Effector CD4-positive, alpha-beta T cell (primary cell): ENCODE results near the gene HSD17B14.
"Not testable (repeated sequence)": the region's sequence is repeated elsewhere in the genome, so short reads cannot be mapped to it uniquely, and the experiment has no call there.

Experiments
- DNase-seq: peaks from one replicate; pipeline ENCODE4 v3.0.0-alpha.2; 2020

Gene HSD17B14

DNA sequence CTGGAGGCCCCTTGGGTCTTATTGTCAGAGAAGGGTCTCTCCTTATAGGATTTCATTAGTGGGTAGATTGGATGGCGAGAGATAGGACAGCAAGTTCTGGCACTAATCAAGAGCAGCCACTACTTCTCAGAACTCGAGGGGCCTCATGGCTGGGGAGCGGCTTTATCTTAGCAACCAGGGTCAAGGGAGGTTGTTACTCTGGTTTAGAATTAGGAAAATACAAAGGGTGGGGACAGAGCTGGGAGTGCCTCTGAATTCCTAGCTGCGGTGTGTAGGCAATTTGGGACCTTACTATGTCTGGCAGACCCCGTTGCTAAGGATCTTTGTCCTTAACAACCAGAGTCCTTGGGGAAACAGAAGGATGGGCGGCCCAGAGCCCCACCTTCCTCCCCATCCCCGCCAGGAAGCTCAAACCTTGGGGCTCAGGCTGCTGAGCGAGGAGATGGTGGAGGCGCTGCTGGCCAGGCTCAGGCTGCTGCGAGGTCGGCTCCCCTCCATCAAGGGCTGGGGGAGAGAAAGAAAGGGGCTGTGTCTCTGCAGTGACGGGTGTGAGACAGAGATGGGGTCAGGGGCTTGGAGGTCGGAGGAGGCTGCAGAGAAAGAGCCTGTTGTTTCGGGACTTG lies 30.9 kb upstream of the HSD17B14 start:
- no peak for DNase-seq

DNA sequence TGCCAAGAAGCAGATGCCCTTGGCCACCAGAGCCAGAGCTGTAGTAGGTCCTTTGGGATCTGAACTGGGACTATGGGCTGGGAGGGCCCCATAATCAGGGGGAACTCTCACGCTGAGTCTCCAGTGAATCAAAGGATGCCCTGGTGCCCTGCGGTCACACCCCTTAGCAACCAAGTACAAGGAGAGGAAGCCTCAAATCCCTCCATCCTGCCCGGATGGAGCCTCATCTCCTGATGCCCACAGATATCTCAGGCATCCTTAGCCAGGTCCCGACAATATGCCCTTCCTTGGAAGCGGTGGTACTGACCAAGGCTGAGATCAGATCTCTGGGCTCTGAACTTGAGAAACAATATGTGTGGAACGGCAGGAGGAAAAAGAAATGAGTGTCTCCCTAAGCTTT lies 30.4 kb upstream of the HSD17B14 start:
- no peak for DNase-seq

DNA sequence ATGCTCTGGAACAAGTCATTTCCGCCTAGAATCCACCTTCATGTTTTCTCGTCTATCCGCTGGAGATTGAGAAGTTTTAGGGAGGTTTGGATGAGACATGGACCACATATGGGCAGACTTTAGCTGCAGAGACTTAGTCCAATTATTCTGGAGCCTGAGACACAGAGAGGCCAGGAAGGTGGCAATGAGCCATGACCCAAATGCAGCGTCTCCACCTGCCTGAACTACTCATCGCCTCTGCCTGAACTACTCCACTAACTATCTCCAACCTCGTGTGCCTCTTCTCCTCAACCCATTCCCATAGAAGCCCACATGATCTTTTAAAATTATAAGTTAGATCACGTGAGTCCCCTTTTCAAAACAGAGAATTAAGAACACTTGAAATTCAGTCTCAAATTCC lies 26.5 kb upstream of the HSD17B14 start:
- no peak for DNase-seq

DNA sequence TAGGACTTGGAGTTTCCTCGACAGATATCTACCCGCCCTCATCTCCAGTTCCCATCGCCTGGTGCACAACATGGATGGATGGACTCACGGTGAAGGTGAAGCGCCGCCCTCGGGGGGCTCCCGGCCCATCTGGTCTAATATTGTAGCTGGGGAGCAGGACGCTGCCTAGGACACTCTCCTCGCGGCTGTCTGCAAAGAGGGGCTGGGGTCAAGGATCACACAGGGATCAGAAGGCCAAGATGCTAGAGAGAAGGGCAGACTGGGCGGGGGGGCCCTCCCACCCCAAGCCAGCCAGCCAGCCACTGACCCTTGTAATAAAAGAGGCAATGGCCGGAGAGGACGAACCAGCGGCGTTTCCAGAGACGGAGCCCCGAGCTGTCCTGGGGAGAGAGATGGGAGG lies 25.0 kb upstream of the HSD17B14 start:
- DNase-seq: no peak

DNA sequence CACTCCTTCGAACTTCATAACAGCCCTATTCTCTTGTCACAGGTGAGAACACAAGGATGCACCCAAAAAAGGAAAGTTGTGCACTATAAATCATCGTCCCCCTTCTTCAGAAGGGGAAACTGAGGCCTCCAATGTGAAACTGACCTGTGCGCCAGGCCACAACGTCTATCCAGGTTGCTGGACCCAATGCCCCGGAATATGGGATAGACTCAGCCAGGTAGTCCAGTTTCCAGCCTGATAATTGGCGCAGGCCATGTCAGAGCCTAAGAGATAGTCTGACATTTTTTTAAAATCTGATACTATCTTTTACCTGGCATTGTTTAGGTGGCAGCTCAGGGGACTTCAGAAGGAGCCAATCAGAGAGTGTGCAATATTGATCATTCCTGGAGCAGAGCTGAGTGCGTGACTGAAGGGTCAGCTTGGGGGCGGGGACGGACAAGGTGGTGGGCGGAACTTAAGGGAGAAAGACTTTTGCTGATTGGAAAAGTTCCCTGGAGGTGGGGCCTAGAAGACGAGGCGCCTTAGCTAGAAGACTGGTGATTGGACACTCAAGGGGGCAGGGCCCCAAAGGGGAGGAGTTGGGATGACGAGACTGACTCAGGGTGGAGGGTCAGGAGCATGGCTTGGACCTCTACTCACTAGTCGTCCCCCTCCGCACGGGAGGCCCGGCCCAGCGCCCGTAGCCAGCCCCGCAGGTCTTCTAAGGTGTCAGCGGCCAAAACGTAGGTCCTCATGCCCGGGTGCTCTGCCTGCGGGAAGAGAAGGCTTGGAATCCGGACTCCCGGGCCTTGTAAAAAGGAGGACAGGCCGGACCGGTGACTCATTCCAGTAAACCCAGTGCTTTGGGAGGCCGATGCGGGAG lies 23.7 kb upstream of the HSD17B14 start:
- DNase-seq: no peak

DNA sequence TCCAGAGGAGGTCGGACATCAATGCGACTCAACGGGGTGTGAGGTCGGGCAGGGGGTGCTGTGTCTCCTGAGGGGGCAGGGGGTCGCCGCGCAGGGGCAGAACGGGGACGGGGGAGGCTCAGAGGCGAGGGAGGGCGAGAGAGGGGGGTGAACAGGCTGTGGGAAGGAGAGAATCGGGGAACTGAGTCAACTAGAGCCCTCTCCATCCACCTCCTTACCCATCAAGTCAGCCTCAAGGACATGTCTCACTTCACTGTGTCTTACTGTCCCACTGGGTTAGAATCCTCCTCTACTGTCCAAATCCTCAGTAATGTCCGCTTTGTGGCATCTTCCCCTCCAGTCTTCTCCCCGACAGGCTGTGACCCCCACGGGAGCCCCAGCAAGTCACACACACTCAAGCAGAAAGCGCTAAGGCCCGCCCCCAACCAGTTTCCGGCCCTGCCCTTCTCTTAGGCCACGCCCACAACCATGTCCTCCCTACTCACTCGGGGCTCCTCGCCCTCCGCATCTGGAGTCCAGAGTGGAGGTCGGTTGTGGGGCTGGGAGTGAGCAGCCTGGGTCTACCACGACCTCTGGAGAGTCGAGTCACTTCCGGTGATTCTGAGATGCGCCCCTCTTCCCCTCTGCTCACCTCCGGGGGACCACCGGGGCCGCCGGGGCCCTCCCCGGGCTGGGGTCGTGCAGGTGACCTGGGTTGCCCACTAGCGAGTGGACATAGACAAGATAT lies 22.9 kb upstream of the HSD17B14 start:
- DNase-seq: peak; percentile 70

DNA sequence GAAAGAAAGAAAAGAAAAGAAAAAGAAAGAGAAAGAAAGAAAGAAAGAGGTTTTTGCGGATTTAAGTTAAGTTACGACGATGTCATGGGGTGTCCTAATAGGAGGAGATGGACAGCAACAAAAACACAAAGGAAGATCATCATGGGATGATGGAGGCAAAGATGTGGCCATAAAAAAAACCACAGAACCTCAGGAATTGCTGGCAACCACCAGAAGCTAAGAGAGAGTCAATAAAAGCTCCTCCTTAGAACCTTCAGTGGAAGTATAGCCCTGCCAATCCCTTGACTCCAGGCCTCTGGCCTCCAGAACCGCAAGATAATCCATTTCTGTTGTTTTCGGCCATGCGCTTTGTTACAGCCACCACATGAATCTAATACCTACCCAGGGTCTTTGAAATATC lies 20.6 kb upstream of the HSD17B14 start:
- DNase-seq: no peak

DNA sequence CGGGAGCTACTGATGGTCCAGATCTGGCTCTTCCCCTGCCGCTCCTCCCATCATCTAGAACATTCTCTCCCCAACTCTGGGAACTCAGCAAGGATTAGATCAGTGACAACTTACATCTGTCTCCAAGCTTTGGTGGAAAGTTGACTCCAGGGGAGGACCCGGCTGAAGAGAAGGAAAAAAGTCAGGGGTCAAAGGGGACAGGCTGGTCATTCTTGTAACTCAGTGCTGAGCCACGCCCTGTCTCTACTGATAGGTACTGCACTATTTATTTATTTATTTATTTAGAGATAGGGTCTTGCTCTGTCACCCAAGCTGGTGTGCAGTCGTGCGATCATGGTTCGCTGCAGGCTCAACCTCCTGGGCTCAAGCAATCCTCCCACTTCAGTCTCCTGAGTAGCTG lies 17.8 kb upstream of the HSD17B14 start:
- no peak for DNase-seq

DNA sequence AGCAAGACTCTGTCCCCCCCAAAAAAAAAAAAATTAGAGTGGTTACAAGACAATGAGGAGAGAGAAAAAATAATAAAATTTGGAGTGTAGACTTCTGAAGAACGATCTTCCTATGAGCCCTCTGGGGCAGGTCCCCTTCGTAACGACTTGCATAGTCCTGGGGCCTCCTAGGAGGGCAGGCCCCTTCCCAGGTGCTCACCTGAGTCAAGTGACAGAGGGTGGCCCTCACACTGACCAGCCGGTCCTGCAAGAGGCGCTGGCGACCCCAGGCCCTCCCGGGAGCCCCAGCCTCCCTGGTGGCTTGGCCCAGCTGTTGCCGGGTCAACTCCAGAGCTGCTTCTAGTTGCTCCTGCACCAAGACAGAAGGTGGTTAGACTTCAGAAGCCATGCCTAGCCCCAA lies 17.2 kb upstream of the HSD17B14 start:
- no peak for DNase-seq

DNA sequence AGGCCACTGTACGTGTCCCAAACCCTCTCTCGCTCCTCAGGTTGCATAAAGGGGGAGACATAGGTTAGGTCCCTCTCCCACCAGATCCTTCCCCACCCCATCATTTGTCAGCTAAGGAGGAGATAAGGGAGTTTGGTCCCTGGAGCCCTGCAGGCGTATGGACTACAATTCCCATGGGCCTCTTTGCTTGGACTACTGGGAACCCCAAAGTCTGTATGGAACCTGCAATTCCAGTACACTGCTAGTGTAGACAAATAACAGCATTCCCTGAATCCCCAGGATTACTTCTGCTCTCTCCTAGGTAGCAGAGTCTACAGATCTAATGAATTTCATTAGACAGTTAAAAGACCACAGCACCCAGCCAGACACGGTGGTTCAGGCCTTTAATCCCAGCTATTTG lies 16.0 kb upstream of the HSD17B14 start:
- no peak for DNase-seq

DNA sequence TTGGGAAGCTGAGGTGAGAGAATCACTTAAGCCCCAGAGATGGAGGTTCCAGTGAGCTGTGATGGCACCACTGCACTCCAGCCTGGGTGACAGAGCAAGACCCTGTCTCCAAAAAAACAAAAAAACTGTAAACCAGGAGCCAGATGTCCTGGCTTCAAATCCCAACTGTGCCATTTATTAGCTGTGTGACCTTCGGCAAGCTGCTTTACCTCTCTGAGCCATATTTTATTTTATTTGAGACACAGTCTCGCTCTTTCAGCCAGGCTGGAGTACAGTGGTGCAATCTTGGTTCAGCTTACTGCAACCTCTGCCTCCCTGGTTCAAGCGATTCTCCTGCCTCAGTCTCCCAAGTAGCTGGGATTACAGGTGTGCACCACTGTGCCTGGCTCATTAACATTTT lies 10.4 kb upstream of the HSD17B14 start:
- not testable (repeated sequence) for DNase-seq

DNA sequence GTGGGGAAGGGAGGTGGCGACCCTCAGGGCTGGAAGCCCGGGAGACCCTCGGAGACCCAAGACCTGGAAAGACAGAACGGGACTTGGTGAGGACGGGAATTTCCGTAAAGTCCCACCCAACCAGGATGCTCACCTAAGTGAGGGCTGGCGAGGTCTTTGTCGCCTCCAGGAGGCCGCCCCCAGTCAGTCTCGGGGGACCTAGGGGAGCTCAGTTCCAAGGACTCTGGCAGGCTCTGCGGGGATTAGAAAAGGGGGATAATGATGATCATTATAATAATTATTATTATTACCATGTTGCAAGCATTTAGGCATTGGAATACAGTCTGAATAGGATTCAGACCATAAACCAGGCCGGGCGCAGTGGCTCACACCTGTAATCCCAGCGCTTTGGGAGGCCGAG lies 9.1 kb upstream of the HSD17B14 start:
- DNase-seq: no peak

DNA sequence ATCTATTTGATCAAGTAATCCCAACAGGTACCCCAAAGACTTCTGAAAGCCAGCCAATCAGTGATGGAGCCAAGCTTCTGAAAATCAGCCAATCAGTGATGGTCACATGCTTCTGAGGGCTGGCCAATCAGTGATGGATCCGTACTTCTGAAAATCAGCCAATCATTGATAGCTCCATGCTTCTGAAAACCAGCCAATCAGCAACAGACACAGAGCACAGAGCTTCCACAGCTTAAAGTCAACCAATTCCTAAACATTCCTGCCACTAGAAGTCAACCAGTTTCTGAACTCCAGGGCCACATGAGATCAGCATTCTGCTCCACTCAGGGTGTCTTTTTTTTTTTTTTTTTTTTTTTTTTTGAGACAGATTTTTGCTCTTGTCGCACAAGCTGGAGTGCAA lies 8.2 kb upstream of the HSD17B14 start:
- DNase-seq: no peak

DNA sequence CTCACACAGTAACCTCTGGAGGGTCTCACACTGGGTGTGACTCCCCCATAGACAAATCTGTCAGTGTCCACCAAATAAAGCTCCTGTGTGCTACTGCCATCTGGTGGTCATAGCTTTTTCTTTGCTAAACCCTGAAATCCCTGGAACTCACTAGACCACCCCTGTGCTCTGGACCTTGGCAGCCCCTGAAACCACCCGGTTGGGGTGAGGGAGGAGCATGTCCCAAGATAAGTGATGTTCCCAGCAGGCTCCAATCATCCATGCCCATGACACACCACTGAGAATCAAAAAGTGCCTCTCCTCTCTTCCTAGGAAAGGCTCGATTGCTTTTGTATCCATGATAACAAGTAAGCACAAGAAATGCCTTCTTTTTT lies 6.5 kb upstream of the HSD17B14 start:
- peak; percentile 45 for DNase-seq

DNA sequence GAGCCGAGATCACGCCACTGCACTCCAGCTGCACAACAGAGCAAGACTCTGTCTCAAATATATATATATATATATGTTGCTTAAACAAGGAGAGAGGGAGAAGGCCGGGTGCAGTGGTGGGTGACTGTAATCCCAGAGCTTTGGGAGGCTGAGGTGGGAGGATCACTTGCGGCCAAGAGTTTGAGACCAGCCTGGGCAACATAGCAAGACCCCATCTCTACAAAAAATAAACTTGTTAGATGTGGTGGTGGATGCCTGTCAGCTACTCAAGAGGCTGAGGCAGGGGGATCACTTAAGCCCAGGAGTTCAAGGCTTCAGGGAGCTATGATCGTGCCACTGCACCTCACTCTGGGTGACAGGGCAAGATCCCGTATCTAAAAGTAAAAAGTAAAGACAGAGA lies 5.3 kb upstream of the HSD17B14 start:
- no peak for DNase-seq

DNA sequence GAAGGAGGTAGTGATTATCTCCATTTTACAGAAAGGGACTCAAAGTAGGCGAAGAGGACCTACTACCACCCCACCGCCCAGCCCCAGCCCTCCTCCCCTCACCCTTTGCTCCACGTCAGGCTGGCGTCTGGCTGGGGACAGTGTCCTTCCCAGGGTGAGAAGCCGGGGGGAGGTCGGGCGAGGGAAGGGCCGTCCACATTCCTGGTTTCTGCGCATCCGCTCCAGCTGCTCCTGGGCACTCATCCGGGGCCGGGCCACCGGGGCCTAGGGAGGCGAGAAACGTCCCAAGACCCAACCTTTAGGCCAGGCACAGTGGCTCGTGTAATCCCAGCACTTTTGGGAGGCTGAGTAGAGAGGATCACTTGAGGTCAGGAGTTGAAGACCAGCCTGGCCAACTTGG lies 4.8 kb upstream of the HSD17B14 start:
- no peak for DNase-seq

DNA sequence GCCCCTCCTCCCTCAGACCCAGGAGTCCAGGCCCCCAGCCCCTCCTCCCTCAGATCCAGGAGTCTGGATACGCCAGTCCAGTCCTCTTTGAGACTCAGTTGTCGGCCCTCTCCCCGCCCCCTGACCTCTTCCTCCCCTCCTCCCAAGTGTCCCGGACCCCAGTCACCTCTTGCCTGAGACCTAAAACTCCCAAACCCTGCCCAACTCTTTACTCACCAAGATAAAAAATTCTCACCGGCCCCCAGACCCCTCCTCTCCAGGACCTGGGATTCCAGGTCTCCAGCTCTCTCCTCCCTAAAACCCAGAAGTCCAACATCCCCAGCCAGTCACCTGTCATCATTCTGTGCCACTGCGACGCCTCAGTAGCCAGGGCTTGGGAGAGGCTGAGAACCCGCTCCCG lies 1.4 kb upstream of the HSD17B14 start:
- no peak for DNase-seq

DNA sequence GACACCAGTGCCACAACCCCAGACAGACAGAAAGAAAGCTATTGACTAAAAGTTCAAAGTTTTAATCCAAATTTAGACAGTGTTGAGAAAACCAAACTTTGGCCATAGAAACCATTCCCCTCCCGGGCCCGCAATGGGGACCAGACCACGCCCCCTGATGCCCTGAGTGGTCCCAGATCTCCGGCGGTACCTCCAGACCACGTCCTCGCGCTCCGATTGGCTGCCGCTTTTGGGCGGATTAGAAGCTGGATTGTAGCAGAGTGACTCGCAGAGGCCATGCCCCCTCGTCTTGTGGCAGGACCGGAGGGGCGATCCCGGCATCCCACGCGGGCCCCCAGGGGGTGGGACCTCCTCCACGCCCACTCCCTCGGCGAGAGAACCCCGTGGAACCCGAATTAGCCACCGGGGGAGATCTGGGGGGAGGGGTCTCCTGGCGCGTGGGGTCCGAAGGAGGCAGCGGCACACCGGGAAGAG lies 797 bp upstream of the HSD17B14 start:
- peak; percentile 75 for DNase-seq

DNA sequence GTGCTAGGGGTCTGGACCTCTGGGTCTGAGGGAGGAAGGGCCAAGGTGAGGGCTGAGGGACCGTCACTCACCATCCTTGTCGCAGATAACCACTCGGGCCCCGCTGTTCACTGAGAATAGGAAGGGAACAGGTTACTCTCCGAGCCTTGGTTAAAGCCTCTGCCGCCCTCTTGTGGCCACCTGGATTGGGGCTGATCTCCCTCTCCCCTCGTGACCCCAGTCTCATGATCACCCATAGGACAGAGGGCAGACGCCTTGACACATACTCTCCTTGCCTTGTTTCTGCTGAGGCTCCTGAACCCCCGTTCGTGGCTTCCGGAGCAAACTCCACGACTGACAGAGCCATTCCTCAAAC lies 580 bp downstream of the HSD17B14 start:
- DNase-seq: peak; percentile 93

DNA sequence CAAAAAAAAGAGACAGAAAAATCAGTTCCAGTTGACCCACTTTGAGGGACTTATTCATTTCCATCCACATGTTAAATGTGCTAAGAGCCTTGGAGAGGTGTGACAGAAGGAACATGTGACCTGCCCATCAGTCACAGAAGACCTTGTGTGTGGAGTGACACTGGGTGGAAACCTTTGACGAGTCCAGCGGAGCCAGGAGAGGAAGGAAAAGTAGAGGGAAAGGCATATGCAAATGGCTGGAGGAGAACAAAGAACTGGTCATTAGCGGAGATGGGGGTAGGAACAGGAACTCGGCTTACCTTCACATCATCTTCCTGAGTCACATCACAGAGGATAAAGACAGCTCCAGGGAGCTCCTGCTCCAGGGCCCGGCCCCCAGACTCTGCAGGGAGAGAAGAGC lies 2.3 kb downstream of the HSD17B14 start:
- no peak for DNase-seq

DNA sequence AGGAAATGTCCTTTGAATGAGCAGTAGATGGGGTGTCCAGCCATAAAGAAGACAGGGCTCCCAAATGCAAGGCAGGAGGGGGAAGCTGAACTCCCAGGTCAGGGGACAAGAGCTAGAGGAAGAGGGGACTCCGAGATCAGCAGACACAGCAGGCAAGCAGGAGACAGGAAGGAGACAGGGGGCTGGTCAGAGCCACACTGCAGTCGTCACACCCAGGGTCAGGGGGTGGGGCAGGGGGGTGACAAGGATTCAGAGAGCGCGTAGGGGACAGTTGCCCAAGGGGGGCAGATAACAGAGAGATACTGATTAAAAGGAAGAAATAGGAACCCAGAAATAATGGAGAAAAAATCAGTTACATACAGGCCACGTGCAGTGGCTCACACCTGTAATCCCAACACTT lies 3.2 kb downstream of the HSD17B14 start:
- DNase-seq: no peak

DNA sequence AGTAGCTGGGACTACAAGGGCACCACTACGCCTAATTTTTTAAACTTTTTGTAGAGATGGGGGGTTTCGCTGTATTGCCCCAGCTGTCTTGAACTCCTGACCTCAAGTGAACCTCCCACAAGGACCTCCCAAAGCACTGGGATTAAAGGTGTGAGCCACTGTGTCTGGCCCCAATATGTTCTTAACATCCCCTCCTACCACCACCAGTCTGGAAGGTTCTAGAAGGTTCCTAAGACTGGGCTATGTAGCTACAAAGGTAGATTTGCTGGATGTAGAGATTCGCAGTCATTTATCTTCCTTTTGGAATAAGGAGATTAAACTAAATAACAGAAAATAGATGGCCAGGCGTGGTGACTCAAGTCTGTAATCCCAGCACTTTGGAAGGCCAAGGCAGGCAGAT lies 5.3 kb downstream of the HSD17B14 start:
- no peak for DNase-seq

DNA sequence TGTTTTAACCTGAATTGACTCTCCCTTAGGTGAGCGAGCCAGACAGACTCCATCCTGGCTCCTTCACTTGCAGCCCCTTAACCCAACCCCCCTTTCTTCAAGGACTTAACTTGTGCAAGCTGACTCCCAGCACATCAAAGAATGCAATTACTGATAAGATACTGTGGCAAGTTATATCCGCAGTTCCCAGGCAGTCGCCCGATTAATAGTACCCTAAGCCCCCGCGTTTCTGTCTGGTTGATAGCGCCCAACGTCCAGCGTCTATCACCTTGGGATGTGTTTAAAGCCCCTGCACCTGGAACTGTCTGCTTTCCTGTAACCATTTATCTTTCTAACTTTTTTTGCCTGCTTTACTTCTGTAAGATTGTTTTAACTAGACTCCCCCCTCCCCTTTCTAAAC lies 6.2 kb downstream of the HSD17B14 start:
- no peak for DNase-seq

DNA sequence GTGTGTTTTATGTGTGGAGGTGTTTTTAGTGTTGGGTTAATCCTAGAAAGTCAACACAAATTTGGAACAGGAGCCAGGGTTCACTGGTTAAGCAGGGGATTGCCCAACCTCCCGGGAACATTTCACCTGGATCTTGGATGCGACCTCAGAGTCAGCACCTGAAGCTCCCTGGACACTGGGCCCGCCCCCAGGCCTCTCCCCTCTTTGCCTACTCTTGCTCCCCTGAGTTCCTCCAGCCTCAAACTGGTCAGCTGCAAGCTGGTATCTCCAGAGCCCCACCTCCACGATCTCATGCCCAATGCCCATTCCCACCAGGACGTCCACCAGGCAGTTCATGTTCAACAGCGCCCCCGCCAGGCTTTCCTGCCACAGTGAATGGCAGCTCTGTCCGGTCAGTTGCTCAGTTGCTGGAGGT lies 9.7 kb downstream of the HSD17B14 start:
- no peak for DNase-seq
